Prostate gland (tissue), 2 donors: ENCODE data around the gene DCDC1. TPM values are rescaled to one million over a fixed set of nuclear protein-coding genes. Genes with fewer than 3 reads are reported as not detected.

Source experiments
- DNase-seq: peaks from one replicate; pipeline ENCODE4 v3.0.0-alpha.2; 2019; ENCODE audit warnings: low spot score
- H3K27ac ChIP-seq, 2 donors: fragments of 200-600 bp; sonication (generic); 2 replicates each; pipeline ENCODE4 v1.5.1; 2017 to 2019
- H3K27me3 ChIP-seq: fragments of 200-600 bp; sonication (generic); replicated peaks from 2 replicates; pipeline ENCODE4 v1.5.1; 2019; ENCODE audit not compliant: insufficient read depth
- H3K36me3 ChIP-seq, 2 donors: fragments of 200-600 bp; sonication (generic); 1 replicate in 1 of 2; 2 replicates in 1 of 2; pipeline versions ENCODE4 v1.5.1 to v1.8.1; 2017 to 2019
- H3K4me1 ChIP-seq: fragments of 200-600 bp; sonication (generic); replicated peaks from 2 replicates; pipeline ENCODE4 v1.5.1; 2019
- H3K4me3 ChIP-seq, 2 donors: fragments of 200-600 bp; sonication (generic); 2 replicates each; pipeline ENCODE4 v1.5.1; 2017 to 2019
- H3K9me3 ChIP-seq: fragments of 200-600 bp; sonication (generic); 2 replicates; pipeline ENCODE4 v1.5.1; 2017
- CTCF ChIP-seq, 4 experiments: fragments of 200-600 bp in 2 of 4; fragments of 450-650 bp in 2 of 4; sonication (generic) in 2 of 4; IDR thresholded peaks; 1 replicate in 3 of 4; 2 replicates in 1 of 4; pipeline ENCODE4 v1.5.1; 2016 to 2019; ENCODE audit warnings: antibody characterized with exemption in 4 of 4, mild to moderate bottlenecking in 2 of 4, moderate library complexity in 2 of 4
- POLR2A ChIP-seq: fragments of 450-650 bp; IDR thresholded peaks from one replicate; pipeline ENCODE4 v1.6.1; 2016; ENCODE audit warnings: antibody characterized with exemption, mild to moderate bottlenecking
- POLR2AphosphoS5 ChIP-seq: sonication (generic); formaldehyde crosslinking; IDR thresholded peaks from one replicate; pipeline ENCODE4 v1.6.1; 2017; ENCODE audit warnings: antibody characterized with exemption
- WGBS: methylation state at CpG from one replicate; pipeline ENCODE4 v1.1.5; 2018; 5-methylcytosine and 5-hydroxymethylcytosine counted together
- intact Hi-C: fragments of 100-400 bp; cut with DNase I; formaldehyde crosslinking; loops from one replicate; pipeline ENCODE4 v1.14.2; 2022
- total RNA-seq, 2 donors: library from RNA; depleted of rRNA; stranded (reverse); fragments of >200 nt; gene quantifications; one replicate each; pipeline ENCODE4 v1.1.0, GENCODE V29; 2016

The DCDC1 gene
- total RNA-seq, 2 donors from 2014 or later: 0.36 to 2.5 TPM

GRCh38 chr11:30860146-30860545 is 509.4 kb downstream of the DCDC1 start:
- no peak for TF ChIP-seq CTCF (IDR thresholded peaks at IDR 0.05)
- no peak for TF ChIP-seq POLR2AphosphoS5
- TF ChIP-seq POLR2A: no peak
- intact Hi-C loops: no loop called here
- WGBS: 90% methylated on average over 2 of the region's 2 CpGs
- no peaks in the 10 kb centered on the region for H3K36me3 ChIP-seq
- no peak overlapping the region for H3K27ac ChIP-seq
- no peaks in the 10 kb centered on the region for H3K4me1 ChIP-seq
- DNase-seq: no peak
- no peak overlapping the region for H3K4me3 ChIP-seq
- H3K9me3 ChIP-seq: no peaks in the 10 kb centered on the region
- no peaks in the 10 kb centered on the region for H3K27me3 ChIP-seq

GRCh38 chr11:30859669-30860068 is 509.9 kb downstream of the DCDC1 start:
- no peak for TF ChIP-seq CTCF (IDR thresholded peaks at IDR 0.05)
- TF ChIP-seq POLR2AphosphoS5: no peak
- TF ChIP-seq POLR2A: no peak
- no peaks in the 10 kb centered on the region for H3K27me3 ChIP-seq
- intact Hi-C loops: no loop called here
- no peak for DNase-seq
- H3K27ac ChIP-seq: no peak overlapping the region
- WGBS: 83% methylated on average over 3 of the region's 3 CpGs
- no peak overlapping the region for H3K4me3 ChIP-seq
- no peaks in the 10 kb centered on the region for H3K36me3 ChIP-seq
- no peaks in the 10 kb centered on the region for H3K9me3 ChIP-seq
- H3K4me1 ChIP-seq: no peaks in the 10 kb centered on the region

GRCh38 chr11:30855383-30856006 is 514.0 kb downstream of the DCDC1 start:
- no peak for DNase-seq
- Histone ChIP-seq H3K4me3 (no peak overlapping the region), H3K27me3 (no peaks in the 10 kb centered on the region), H3K36me3 (no peaks in the 10 kb centered on the region), H3K27ac (no peak overlapping the region), H3K4me1 (no peaks in the 10 kb centered on the region), H3K9me3 (no peaks in the 10 kb centered on the region)
- intact Hi-C loops: loop anchor here (2.0 kb wide), 1 partner anchor 509 kb away; no protein-coding TSS in a partner anchor
- WGBS: 45% methylated on average over 5 of the region's 5 CpGs
- TF ChIP-seq POLR2A: no peak
- peak; percentile 27 to 77 (median 63) for TF ChIP-seq CTCF (IDR thresholded peaks at IDR 0.05)

GRCh38 chr11:30853439-30853838 is 516.1 kb downstream of the DCDC1 start:
- H3K4me1 ChIP-seq: no peaks in the 10 kb centered on the region
- intact Hi-C loops: no loop called here
- TF ChIP-seq CTCF (IDR thresholded peaks at IDR 0.05) (no peak), POLR2AphosphoS5 (no peak), POLR2A (no peak)
- no peak for DNase-seq
- no peaks in the 10 kb centered on the region for H3K9me3 ChIP-seq
- no peaks in the 10 kb centered on the region for H3K36me3 ChIP-seq
- H3K27ac ChIP-seq: no peak overlapping the region
- no peaks in the 10 kb centered on the region for H3K27me3 ChIP-seq
- no peak overlapping the region for H3K4me3 ChIP-seq

- H3K27ac ChIP-seq: no peak overlapping the region
- 94% methylated on average over 4 of the region's 4 CpGs for WGBS
- H3K9me3 ChIP-seq: no peaks in the 10 kb centered on the region
- intact Hi-C loops: no loop called here
- H3K27me3 ChIP-seq: no peaks in the 10 kb centered on the region
- H3K36me3 ChIP-seq: no peaks in the 10 kb centered on the region
- H3K4me1 ChIP-seq: no peaks in the 10 kb centered on the region
- no peak for TF ChIP-seq POLR2A
- no peak for TF ChIP-seq CTCF (IDR thresholded peaks at IDR 0.05)
- TF ChIP-seq POLR2AphosphoS5: no peak
- no peak for DNase-seq
- no peak overlapping the region for H3K4me3 ChIP-seq
Observed at GRCh38 chr11:30852645-30853044, 516.9 kb downstream of the DCDC1 start.
